Skeletal muscle tissue (tissue), 4 donors: ENCODE measurements around the gene FMN2. TPM values are rescaled to one million over a fixed set of nuclear protein-coding genes. Genes with fewer than 3 reads are reported as not detected.
"Not testable (repeated sequence)": the region's sequence is repeated elsewhere in the genome, so short reads cannot be mapped to it uniquely, and the experiment has no call there.

Source experiments
- H3K27ac ChIP-seq: one replicate; pipeline ENCODE4 v1.7.0; 2013; ENCODE audit warnings: mild to moderate bottlenecking, low read depth, low read length, inconsistent platforms
- H3K27me3 ChIP-seq, 3 donors: one replicate each; pipeline ENCODE4 v1.7.0; 2013; ENCODE audit warnings: low read length in 3 of 3; ENCODE audit not compliant: control insufficient read depth in 3 of 3, insufficient read depth in 3 of 3
- H3K36me3 ChIP-seq, 3 donors: one replicate each; pipeline ENCODE4 v1.7.0; 2013; ENCODE audit warnings: low read length in 3 of 3; ENCODE audit not compliant: control insufficient read depth in 3 of 3, insufficient read depth in 3 of 3
- H3K4me1 ChIP-seq, 3 donors: one replicate each; pipeline ENCODE4 v1.7.0; 2013; ENCODE audit warnings: low read length in 3 of 3, mild to moderate bottlenecking in 3 of 3; ENCODE audit not compliant: control insufficient read depth in 3 of 3, insufficient read depth in 3 of 3
- H3K4me3 ChIP-seq, 3 donors: one replicate each; pipeline ENCODE4 v1.7.0; 2013; ENCODE audit warnings: low read length in 3 of 3
- H3K9ac ChIP-seq, 3 donors: one replicate each; pipeline ENCODE4 v1.7.0; 2013; ENCODE audit warnings: low read length in 3 of 3, mild to moderate bottlenecking in 3 of 3, moderate library complexity in 2 of 3, low read depth in 1 of 3
- H3K9me3 ChIP-seq, 3 donors: one replicate each; pipeline ENCODE4 v1.7.0; 2013; ENCODE audit warnings: low read length in 3 of 3; ENCODE audit not compliant: control insufficient read depth in 3 of 3
- total RNA-seq: library from RNA; depleted of rRNA; stranded (reverse); fragments of >200 nt; gene quantifications from one replicate; pipeline ENCODE4 v1.2.3, GENCODE V29; 2014
- donor health status: Osteomylitis.

The FMN2 gene
- total RNA-seq, 1 donor from 2014 or later: 2.1 TPM

- H3K9me3 ChIP-seq: no peaks in the 10 kb centered on the region
- no peaks in the 10 kb centered on the region for H3K27me3 ChIP-seq
- H3K27ac ChIP-seq: no peak overlapping the region
- H3K36me3 ChIP-seq: no peaks in the 10 kb centered on the region
- no peak overlapping the region for H3K4me3 ChIP-seq
- H3K4me1 ChIP-seq: no peaks in the 10 kb centered on the region
- H3K9ac ChIP-seq: no peak overlapping the region
Observed at GRCh38 chr1:240310226-240310925, 218.7 kb downstream of the FMN2 start.

DNA sequence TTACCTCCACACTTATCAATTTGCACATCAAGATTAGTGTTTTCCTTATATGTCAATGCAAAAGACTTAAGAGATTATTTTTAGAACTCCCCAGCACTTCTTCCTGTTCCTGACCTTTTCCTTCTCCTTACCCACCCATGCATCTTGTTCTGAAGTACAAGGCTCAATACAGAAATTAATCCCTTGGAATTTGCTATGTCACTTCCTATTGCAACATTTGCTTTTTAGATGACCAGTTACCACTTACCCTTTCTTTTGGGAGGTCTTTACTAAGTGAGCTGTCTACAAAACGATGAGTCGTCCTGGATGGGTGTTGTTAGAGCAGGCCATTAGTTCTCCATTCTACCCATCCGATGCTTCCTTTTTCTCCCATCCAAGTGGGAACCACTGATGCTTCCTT is 221.2 kb downstream of the FMN2 start:
- no peak overlapping the region for H3K4me3 ChIP-seq
- no peaks in the 10 kb centered on the region for H3K27me3 ChIP-seq
- no peaks in the 10 kb centered on the region for H3K9me3 ChIP-seq
- H3K4me1 ChIP-seq: no peaks in the 10 kb centered on the region
- no peaks in the 10 kb centered on the region for H3K36me3 ChIP-seq
- no peak overlapping the region for H3K9ac ChIP-seq
- H3K27ac ChIP-seq: no peak overlapping the region

DNA sequence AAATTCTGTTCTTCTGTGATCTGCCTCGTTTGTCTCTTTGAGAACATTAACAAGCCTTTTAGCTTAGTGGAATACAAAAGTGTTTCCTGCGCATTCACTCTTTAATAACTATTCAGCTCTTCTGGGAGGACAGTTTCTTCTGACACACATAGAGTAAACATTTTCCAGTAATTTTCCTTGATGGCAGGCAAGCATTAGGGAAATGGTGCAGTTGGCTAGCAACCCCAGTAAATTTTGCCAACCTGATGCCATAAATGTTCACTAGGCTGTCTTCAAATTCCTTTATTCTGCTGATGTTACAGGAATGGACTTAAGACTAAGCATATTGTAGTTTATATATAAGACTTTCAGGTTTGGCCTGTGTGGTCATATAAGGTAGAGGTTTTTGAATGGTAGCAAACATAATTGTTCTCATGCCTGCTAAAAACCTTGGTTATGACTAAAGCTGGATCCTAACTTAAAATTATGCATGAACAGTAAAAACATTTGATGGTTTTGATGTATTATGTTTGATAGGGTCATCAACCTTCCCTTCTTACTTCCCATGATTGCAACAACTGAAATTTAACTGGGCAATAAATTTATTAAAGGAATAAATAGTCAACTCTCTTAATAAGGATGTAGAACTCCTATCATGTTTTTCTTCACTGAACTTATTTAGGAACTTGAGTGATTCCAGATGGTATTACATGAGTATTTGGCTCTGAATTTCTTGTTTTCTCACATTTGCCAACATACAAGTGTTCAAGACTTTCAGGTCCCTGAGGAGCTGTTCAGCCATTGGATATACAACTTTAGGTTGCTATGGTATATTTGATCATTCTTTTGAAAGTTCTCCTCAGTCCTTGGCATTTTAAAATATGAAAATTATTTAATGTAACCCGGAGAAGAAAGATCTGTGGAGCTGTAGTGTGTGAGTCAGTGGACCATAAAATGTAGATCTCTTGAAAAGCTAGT is 223.4 kb downstream of the FMN2 start:
- H3K4me3 ChIP-seq: no peak overlapping the region
- H3K36me3 ChIP-seq: no peaks in the 10 kb centered on the region
- H3K4me1 ChIP-seq: no peaks in the 10 kb centered on the region
- no peak overlapping the region for H3K27ac ChIP-seq
- H3K9me3 ChIP-seq: no peaks in the 10 kb centered on the region
- H3K9ac ChIP-seq: no peak overlapping the region
- no peaks in the 10 kb centered on the region for H3K27me3 ChIP-seq

- Histone ChIP-seq H3K9me3 (no peaks in the 10 kb centered on the region), H3K4me1 (no peaks in the 10 kb centered on the region), H3K27ac (no peak overlapping the region), H3K36me3 (no peaks in the 10 kb centered on the region), H3K9ac (no peak overlapping the region), H3K4me3 (no peak overlapping the region), H3K27me3 (peaks cover 0 to 2% (median 0%) of the 10 kb centered on the region in 3 donors)
Observed at GRCh38 chr1:240319998-240320397, 228.3 kb downstream of the FMN2 start.

DNA sequence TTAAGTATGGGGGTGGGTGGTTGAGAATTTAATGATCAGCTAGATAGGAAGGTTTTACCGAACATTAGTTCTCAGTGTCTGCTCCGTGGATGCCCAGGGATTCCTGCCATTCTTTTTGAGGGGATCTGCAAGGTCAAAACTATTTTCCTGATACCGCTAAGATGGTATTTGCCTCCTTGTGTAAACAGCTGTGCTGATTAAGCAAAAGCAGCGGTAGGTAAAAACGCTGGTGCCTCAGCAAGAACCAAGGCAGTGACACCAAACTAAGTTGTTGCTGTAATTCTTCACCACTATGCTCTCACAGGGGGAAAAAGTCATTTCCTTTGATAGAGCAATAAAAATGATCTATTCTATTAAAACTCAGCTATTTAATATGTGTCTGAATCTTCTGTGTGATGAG is 229.0 kb downstream of the FMN2 start:
- Histone ChIP-seq H3K9me3 (no peaks in the 10 kb centered on the region), H3K27me3 (peaks cover 0 to 2% (median 0%) of the 10 kb centered on the region in 3 donors), H3K9ac (no peak overlapping the region), H3K36me3 (no peaks in the 10 kb centered on the region), H3K27ac (no peak overlapping the region), H3K4me3 (no peak overlapping the region), H3K4me1 (no peaks in the 10 kb centered on the region)

DNA sequence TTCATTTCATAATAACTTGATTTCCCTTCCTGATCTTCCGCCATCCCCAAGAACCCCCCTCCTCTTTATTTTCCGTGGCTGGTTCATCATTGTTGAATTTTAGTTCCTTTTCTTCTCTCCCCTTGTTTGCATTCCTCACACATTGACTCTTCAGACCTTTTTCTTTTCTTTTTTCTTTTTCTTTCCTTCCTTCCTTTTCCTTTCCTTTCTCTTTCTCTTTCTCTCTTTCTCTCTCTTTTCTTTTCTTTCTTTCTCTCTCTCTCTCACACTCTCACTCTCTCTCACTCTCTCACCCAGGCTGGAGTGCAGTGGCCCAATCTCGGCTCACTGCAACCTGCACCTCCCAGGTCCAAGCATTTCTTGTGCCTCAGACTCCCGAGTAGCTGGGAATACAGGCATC is 231.3 kb downstream of the FMN2 start:
- Histone ChIP-seq H3K4me3 (no peak overlapping the region), H3K4me1 (no peaks in the 10 kb centered on the region), H3K27me3 (peaks cover 0 to 2% (median 0%) of the 10 kb centered on the region in 3 donors), H3K27ac (no peak overlapping the region), H3K36me3 (no peaks in the 10 kb centered on the region), H3K9me3 (no peaks in the 10 kb centered on the region), H3K9ac (no peak overlapping the region)

- H3K9me3 ChIP-seq, H3K9ac ChIP-seq, H3K27me3 ChIP-seq, H3K27ac ChIP-seq, H3K4me3 ChIP-seq, H3K36me3 ChIP-seq, H3K4me1 ChIP-seq: not testable (repeated sequence)
Observed at GRCh38 chr1:240328382-240328781, 236.7 kb downstream of the FMN2 start.

- Histone ChIP-seq H3K27me3 (no peaks in the 10 kb centered on the region), H3K4me3 (no peak overlapping the region), H3K36me3 (no peaks in the 10 kb centered on the region), H3K27ac (no peak overlapping the region), H3K4me1 (no peaks in the 10 kb centered on the region), H3K9ac (no peak overlapping the region), H3K9me3 (no peaks in the 10 kb centered on the region)
Observed at GRCh38 chr1:240329443-240329842, 237.8 kb downstream of the FMN2 start.

- Histone ChIP-seq H3K4me1 (no peaks in the 10 kb centered on the region), H3K9me3 (no peaks in the 10 kb centered on the region), H3K36me3 (no peaks in the 10 kb centered on the region), H3K9ac (no peak overlapping the region), H3K4me3 (no peak overlapping the region), H3K27me3 (no peaks in the 10 kb centered on the region), H3K27ac (no peak overlapping the region)
Observed at GRCh38 chr1:240332672-240333071, 241.0 kb downstream of the FMN2 start.

- Histone ChIP-seq H3K9ac (no peak overlapping the region), H3K27me3 (no peaks in the 10 kb centered on the region), H3K36me3 (no peaks in the 10 kb centered on the region), H3K4me1 (no peaks in the 10 kb centered on the region), H3K27ac (no peak overlapping the region), H3K9me3 (no peaks in the 10 kb centered on the region), H3K4me3 (no peak overlapping the region)
Observed at GRCh38 chr1:240337781-240338180, 246.1 kb downstream of the FMN2 start.
